ENCODE data around the gene GLRX3. TPM values are rescaled to one million over a fixed set of nuclear protein-coding genes. Genes with fewer than 3 reads are reported as not detected.
A peak's percentile ranks its signal among the peaks of the same experiment; 100 is the strongest.

Gene GLRX3
- total RNA-seq, 6 experiments from 2014 or later, result 23.5 to 50.6 (median 33.4) TPM

DNA sequence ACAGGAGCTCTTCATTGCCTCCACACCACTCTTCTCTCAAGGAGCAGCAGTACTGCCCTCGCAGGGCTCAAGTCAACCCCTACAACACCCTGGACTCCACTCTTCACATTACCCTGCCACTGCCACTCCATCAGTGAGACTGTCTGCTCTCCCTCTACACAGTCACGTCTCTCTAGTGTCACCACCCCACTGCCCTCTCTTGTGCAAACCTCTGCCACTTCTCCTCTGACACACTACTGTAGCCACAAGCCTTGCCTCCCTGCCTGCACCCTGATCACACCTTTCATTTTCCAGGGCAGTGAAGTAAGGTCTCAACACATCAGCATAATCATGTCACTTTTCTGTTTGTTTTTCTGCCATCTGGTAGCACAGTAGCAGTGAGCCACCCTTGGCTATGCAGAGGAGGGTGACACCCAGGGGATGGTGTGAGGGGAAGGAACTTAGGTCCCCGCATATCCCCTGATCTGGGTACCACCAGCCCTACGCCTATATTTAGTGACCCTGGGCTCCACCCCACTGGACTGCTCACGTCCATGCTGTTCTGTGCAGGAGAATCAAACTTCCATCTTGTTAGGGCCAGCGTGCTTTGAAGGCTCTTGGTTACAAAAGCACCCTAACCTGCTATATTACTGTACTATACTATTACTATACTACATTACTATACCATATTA is 27.1 kb upstream of the GLRX3 start:
- WGBS (ENCODE audit: insufficient coverage, low coverage, low lambda C conversion rate, missing lambda C conversion rate), result 50% methylated on average over 6 of the region's 6 CpGs

GRCh38 chr10:130109796-130110245 is 26.4 kb upstream of the GLRX3 start:
- Histone ChIP-seq H3K4me3 (peak overlapping the region; percentile 71 to 92 (median 86)), H3K27me3 (no peaks in the 10 kb centered on the region), H3K4me1 (peaks cover 0 to 9% (median 3%) of the 10 kb centered on the region in 4 donors), H3K36me3 (no peaks in the 10 kb centered on the region), H3K9me3 (no peaks in the 10 kb centered on the region), H3K27ac (peak overlapping the region; percentile 68 to 89 (median 75))
- DNase-seq, result peak in 1 of 3 donors; percentile 71
- intact Hi-C loops (cut with DNase I), result no loop called here
- TF ChIP-seq POLR2A (IDR thresholded peaks at IDR 0.05) (no peak), CTCF (IDR thresholded peaks at IDR 0.05) (peak; percentile 70 to 84 (median 81))
- peak; percentile 21 to 40 (median 36) for ATAC-seq
- WGBS (ENCODE audit: insufficient coverage, low coverage, low lambda C conversion rate, missing lambda C conversion rate), result under 1% methylated on average over 9 of the region's 9 CpGs

More for the DNA sequence above, 27.1 kb upstream of the GLRX3 start:
- intact Hi-C loops (cut with DNase I), result no loop called here
- TF ChIP-seq POLR2A (IDR thresholded peaks at IDR 0.05) (no peak), CTCF (IDR thresholded peaks at IDR 0.05) (no peak)
- H3K9me3 ChIP-seq, result no peaks in the 10 kb centered on the region
- no peak overlapping the region for H3K27ac ChIP-seq
- peak overlapping the region in 2 of 3 donors; percentile 71 to 92 for H3K4me3 ChIP-seq
- peaks cover 0 to 9% (median 3%) of the 10 kb centered on the region in 4 donors for H3K4me1 ChIP-seq
- no peaks in the 10 kb centered on the region for H3K36me3 ChIP-seq
- ATAC-seq (no peak), DNase-seq (no peak)
- H3K27me3 ChIP-seq, result no peaks in the 10 kb centered on the region

DNA sequence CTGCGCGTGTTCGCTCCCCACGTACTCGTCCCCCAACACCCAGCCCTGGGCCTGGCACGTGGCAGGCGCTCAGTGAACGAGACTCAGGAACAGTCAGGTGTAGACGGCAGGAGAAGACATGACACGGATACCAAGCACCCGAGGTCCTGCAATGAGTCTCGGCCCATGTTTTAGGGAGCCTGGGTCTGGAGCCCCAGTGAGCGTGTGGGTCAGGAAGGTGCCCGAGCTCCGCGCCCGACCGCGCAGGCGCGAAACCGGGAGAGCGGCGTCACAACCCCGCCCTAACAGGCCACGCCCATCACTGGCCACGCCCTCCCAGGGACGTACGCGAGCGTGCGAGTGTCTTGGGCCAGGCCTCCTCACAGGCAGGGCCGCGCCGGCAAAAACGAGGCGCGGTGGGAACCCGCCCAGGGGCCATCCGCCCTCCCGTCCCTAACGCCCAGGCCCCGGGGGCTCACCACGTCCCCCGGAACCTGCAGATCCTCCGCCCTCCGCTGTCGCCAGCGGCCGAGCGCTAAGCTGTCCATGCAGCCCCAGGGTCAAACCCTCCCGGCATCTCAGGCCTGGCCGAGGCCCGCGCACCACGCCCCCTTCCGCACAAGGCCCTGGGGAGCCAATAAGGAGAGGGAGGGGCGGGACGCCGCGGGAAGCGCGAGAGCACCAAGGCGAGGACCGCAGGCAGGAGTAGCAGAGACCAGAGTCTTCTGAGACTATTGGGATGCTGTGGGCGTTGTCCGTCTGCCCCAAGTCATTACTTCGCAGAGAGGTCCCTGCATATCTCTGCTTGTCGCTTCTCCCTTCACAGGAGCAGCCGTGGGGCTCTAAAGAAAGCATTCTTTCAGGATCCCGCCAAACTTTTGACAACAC is 25.7 kb upstream of the GLRX3 start, which contains the start of gene C10orf143:
C10orf143 (minus strand) TSS at position 585 of the 867 bp plus-strand sequence; CDS start at position 527, 58 bp downstream.
- Histone ChIP-seq H3K9me3 (no peaks in the 10 kb centered on the region), H3K4me3 (peak within 1 kb of the TSS; percentile 71 to 92 (median 86)), H3K27ac (peak within 1 kb of the TSS; percentile 68 to 89 (median 75)), H3K4me1 (peaks cover 0 to 9% (median 3%) of the 10 kb centered on the region in 4 donors), H3K27me3 (no peaks in the 10 kb centered on the region), H3K36me3 (no peaks in the 10 kb centered on the region)
- TF ChIP-seq CTCF (IDR thresholded peaks at IDR 0.05) (no peak), POLR2A (IDR thresholded peaks at IDR 0.05) (peak; percentile 87)
- peak; percentile 99 for DNase-seq
- under 1% methylated on average over 41 of the region's 71 CpGs for WGBS (ENCODE audit: insufficient coverage, low coverage, low lambda C conversion rate, missing lambda C conversion rate)
- ATAC-seq, result peak; percentile 90 to 95 (median 92)
- intact Hi-C loops (cut with DNase I), result no loop called here

- ATAC-seq (peak; percentile 86 to 91 (median 88)), DNase-seq (peak; percentile 95 to 98 (median 97))
- H3K4me3 ChIP-seq, result peak overlapping the region; percentile 71 to 92 (median 86)
- intact Hi-C loops (cut with DNase I), result no loop called here
- no peaks in the 10 kb centered on the region for H3K9me3 ChIP-seq
- H3K27me3 ChIP-seq, result no peaks in the 10 kb centered on the region
- no peaks in the 10 kb centered on the region for H3K36me3 ChIP-seq
- TF ChIP-seq CTCF (IDR thresholded peaks at IDR 0.05), result no peak
- TF ChIP-seq POLR2A (IDR thresholded peaks at IDR 0.05), result peak; percentile 35
- peak overlapping the region; percentile 68 to 89 (median 75) for H3K27ac ChIP-seq
- peaks cover 0 to 9% (median 3%) of the 10 kb centered on the region in 4 donors for H3K4me1 ChIP-seq
- 0% methylated on average over 13 of the region's 49 CpGs for WGBS (ENCODE audit: insufficient coverage, low coverage, low lambda C conversion rate, missing lambda C conversion rate)
These were observed 24.9 kb upstream of the GLRX3 start for GRCh38 chr10:130111113-130111851.

All from right lobe of liver (tissue), 6 donors.